HG03354 (cell line): Measurements from ENCODE around the gene MGLL.

ENCODE experiments used
- ATAC-seq: cut with Tn5 transposase; IDR thresholded peaks from one replicate; pipeline ENCODE4 v1.9.1; 2021; ENCODE audit warnings: mild to moderate bottlenecking; ENCODE audit not compliant: unreplicated experiment, poor library complexity, severe bottlenecking

Gene MGLL

DNA sequence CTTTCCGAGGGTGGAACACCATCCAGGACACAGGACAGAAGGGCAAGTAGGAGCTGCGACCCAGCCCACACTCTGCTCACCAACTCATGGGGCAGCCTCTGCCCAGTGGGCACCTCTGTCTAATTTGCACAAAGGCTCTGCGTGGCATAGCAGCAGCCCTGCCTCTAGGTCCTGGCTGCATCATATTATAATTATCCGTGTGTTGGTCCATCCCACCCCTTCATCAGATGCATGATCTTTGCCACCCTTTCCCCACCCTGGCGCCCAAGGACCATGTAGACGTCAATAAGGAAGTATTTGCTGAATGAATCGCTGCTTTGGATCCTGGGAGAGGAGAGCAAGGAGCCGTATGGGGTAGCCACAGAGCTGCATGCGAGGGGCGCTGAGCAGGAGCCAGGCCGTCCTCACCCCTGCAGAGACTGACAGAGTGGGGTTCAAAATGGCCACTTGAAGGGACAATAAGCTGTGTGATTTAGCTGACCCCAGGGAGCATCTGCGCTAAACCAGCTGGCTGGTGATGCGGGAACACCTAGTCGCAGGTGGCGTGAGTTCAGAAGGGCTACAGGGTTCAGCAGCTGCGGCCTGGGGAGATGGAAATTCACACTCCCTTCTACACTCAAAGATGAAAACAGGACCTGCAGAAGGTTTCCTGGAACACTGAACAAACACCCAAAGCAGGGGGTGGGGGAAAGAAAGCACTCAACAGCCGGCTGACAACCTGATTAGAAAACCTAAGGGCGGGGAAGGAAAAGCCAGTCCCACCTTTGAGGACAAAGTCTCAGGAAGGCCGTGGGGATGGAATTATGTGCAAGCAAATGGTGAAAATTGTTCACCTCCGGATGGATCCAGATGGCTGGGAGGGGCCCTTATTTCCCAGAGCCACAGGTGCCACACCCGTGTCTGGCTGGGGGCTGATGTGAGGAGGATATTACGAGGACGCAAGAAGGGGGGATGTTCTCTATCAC, 6.4 kb downstream of the MGLL start:
- ATAC-seq, result no peak

DNA sequence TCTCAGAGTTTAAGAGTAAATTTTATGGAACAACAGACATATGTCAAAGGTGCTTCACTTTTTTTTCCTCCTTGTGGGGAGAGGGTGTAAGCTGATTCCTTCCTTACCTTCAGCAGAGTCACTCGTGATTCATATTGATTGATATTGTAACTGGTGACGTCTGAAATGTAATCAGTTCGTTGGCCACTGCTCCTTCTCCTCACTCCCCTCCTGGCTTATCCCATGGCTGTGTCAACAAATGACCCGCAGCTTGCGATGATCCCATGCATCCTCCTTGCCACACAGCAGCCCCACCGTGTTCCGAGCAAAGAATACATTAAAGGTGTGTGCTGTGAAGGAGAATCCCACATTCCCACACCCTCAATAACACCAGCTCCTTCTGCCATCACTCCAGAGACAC, 7.3 kb downstream of the MGLL start:
- no peak for ATAC-seq

DNA sequence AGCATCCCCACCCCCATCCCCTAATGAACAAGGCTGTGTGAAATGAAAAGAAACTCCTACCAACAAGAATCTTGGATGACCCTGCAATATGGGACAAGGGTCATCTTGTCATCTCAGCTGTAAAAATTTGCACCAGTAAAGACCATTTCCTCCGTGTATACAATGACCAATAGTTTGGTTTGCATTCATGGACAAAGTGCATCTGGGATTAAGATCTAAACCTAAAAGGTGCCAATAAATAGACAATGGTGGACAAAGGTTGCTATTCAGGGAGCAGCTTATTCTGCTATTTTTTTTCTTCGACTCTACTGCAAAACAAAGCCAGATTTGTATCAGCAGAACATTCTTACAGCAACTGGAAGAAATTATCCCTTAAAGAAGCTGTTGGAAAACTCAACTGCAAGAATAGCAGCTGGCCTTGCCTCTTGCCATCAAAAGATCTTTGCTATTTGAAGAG, 8.0 kb downstream of the MGLL start:
- no peak for ATAC-seq

GRCh38 chr3:127812151-127812550, 10.2 kb downstream of the MGLL start:
- ATAC-seq, result no peak

GRCh38 chr3:127811717-127812116, 10.6 kb downstream of the MGLL start:
- ATAC-seq, result no peak

DNA sequence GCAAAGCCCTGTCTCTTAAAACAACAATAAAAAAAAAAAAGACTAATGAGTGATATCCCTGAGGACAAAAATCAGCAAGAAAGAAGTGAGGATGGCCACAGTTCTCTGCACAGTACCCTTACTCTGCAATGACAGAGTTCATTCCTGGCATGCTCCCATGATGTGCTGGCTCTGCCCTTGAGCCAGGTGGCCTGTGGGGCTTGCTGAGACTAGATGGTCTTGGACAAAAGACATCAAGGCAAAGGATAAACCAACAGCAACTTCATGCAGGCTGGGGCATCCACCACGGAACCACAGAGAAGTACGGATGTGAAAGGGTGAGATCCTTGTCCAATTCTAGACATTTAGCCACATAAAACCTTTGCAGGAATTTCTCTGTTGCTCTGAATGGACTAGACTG, 12.7 kb downstream of the MGLL start:
- ATAC-seq, result no peak

DNA sequence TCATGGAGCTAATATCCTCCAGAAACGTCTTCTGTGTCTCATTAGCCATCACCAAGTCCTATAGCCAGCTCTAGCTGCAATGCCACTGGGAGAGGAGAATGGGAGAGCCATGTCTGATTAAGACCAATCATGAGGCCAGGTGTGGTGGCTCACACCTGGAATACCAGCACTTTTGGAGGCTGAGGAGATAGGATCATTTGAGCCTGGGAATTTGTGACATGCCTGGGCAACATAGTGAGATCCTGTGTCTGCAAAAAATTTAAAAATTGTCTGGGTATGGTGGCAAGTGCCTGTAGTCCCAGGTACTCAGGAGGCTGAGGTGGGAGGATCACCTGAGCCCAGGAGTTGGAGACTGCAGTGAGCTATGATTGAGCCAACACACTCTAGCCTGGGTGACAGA, 13.1 kb downstream of the MGLL start:
- ATAC-seq, result no peak

DNA sequence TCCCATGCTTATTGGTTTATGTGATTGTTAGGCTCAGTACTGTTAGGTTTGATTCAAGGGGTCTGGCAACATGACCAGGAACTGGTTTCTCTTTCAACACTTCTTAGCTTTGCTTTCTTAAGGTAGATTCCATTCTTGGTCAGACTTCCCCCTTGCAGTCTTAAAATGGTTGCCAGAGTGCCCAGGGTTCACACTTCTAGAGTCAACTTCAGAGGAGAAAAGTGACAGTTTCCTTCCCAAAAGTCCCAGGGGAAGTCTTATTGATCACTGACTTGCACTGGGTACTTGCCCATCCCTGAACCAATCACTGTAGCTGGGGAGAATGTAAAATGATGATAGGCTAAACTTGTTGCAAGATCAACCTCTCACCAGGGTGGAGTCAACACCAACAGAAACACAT, 14.1 kb downstream of the MGLL start:
- peak; percentile 49 for ATAC-seq

DNA sequence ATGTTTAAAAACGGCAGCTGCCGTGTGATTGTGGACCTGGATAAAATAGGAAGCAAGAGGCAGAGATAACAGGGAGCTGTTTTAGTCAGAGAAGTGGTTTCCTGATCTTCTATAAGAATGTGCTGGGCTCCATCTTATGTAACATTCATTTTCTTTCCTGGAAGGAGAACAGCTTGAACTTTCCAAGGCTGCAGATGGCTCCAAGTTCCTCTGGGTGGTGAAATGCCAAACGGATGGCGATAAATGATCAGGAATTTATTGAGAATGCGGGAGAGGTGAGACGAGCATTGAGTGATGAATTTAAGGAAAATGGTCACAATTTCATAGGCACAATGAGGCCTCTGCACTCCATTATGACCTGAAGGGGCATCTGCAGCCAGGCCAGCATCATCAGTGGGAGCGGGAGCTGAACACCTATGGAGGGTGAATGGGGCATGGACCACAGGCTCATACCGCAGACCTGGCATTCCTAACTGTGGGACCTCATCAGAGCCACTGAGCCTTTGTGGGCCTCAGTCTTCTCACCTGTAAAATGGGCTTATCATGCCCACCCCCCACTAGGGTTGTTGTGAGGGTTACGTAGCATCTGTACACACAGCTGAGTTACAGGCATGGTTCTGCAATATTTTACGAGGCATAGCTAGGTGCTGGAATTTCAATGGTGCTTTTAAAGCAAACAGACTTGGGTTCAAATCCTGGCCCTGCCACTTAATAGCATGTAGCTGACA, 17.1 kb downstream of the MGLL start:
- ATAC-seq, result no peak

DNA sequence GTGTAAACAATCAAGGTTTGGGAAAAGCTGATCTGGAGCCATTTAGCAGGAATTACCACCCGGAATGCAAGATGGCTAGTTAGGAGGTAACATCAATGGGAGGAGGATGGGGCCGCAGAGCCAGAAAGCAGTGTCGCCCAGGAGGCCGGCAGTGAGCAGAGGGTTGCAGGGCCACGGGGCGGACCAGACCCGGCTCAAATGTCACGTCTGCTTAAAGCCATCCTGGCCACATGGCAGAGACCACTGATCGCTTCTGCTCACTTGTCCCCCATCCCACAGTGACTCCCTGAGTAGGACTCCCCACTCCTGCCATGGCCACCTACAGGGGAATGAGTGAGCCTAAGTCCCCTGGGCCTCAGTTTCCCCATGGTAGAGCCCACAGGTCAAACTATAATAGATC, 18.2 kb downstream of the MGLL start:
- no peak for ATAC-seq

GRCh38 chr3:127803619-127804018, 18.7 kb downstream of the MGLL start:
- ATAC-seq, result no peak

- ATAC-seq, result no peak
Observed at GRCh38 chr3:127802606-127803005, 19.7 kb downstream of the MGLL start.

GRCh38 chr3:127801731-127802313, 20.5 kb downstream of the MGLL start:
- no peak for ATAC-seq

- ATAC-seq, result peak; percentile 66
Observed at GRCh38 chr3:127800508-127800907, 21.8 kb downstream of the MGLL start.

DNA sequence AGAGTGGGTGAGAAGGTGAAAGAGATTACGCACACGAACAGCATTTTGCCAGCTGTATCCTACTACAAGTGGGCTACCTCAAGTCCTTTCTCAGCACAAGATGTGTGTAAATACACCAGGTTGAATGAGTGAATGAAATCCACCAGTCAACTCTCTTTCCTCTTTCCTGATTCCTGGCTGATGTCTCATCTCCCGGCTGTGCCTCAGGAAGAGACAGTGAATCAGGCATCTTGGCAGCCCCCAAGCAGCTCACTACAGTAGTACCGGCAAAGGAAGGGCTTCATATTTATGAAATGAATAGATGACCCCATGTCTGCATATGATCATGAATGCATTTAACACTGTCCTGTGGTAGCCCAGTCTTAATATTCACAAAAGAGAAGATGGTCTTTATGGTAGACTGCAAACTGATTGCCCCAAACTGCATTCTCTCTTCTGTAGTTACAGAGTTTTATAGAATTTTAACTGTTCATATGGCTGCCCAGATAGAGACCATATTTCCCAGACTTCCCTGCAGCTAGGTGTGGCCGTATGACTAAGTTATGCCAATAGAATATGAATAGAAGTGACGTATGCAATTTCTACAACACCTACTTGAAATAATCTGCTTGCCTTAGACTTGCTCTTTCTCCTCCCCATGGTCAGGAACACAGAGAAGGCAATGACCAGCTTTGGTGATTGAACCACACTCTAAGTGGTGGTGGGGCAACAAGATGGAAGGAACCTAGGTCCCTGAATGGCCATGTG, 22.7 kb downstream of the MGLL start:
- ATAC-seq, result no peak

DNA sequence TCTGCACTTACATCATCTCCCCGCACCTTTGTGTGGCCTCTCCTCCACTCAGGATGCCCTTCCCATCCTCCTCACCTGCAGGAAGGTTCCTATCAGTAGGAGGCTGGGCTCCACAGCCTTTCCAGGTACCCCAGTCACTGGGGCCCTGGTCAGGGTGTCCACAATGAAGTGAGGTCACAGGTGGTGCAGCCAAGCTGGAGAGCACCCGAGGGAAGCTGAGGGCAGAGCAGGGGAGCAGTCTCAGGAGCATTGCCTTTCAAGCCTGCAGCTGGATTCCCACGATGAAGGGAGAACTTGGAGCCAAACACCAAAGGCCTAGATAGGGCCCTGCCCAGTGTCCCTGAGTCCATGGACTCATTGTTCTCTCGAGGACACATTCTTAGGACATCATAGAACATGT, 23.6 kb downstream of the MGLL start:
- no peak for ATAC-seq

DNA sequence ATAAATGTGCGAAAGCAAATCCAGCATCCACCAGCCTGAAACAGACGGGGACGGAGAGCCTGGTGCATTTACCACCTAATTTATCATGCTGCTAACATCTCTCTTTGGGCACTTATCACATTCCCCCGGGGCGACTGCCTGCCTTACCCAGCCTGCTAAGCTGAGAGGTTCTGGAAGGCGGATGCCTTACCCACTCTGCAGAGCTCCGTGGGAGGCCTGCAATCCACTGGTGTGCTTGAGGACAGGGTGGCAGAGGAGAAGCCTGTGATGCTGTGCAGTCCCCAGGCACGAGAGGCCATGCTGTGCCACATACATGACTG, 25.5 kb downstream of the MGLL start:
- no peak for ATAC-seq

DNA sequence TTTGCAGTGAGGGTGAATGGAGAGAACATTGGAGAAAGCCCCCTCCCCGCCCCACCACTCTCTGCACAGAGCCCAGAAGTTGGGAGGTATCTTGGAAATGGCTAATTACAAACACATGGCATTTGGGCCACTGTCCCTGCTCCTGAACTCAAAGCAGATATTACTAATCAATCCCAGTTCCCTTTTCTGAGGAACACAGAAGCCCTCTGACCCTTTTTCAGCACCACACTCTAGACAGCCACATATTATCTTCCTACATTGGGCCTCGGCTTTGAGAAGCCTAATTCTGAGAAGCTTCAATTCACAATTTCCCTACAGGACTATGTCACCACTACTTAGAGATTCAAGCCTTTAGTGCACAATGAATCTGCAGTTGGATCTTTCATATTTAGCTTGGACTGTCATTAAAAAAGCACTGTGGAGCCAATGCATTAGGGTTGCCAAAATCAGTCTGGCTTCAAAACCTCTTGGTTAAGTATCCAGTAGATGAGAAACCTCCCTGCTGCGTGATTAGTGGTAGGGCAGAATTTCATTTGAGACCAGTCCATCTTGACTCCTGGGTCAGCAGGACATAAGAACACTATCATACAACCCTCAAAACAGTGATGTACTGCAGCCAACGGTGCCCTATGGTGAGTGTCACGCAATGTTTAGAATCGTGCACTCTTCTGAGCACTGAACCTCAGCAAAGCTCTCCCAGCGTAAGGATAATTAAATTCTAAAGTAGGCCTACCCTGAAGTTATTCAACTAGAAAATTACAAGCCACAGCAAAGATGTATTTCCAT, 26.1 kb downstream of the MGLL start:
- no peak for ATAC-seq

GRCh38 chr3:127794972-127795371, 27.3 kb downstream of the MGLL start:
- no peak for ATAC-seq
